Measurements from ENCODE around the gene NFYB.

GRCh38 chr12:104126548-104126947 is 11.5 kb downstream of the NFYB start:
- no peak for TF ChIP-seq CTCF (conservative IDR thresholded peaks at IDR 0.05)
- no peak for TF ChIP-seq EZH2 (IDR thresholded peaks at IDR 0.05; ENCODE audit: low read depth)

All from PC-9 (cell line).